ENCODE data around the gene CXCR1.
"Not testable (repeated sequence)": the region's sequence is repeated elsewhere in the genome, so short reads cannot be mapped to it uniquely, and the experiment has no call there.

CXCR1 gene

DNA sequence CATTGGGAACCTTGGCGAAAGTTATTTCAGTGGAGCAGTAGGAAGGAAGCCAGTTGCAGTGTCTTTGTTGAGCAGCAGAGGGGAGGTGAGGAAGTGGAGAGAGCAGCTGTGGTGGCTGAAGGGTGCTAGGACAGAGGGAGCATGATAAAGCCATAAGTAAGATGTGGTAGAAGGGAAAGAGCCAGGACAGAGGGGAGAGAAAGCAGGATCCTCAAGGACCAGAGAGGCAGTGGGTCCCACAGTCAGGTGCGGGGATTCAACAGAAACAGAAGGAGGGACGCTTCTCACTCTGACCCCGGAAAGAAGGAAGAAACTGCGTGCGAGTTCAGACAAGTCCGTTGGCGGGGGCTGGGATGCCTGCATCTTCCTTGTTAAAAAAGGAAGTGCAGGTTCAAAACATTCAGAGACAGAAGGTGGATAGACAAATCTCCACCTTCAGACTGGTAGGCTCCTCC, 41.1 kb downstream of the CXCR1 start, which contains the start of gene CXCR2:
Gene CXCR2 (plus strand): TSS at position 403 of the 455 bp plus-strand sequence. CDS start 8,774 bp downstream, outside the sequence.
- H3K27ac ChIP-seq (ENCODE audit: low read length), result no peak within 1 kb of the TSS
- no peak within 1 kb of the TSS for H3K9ac ChIP-seq (ENCODE audit: low read depth, low read length)
- no peak for DNase-seq
- H3K4me2 ChIP-seq (ENCODE audit: insufficient read depth, low read length), result no peak within 1 kb of the TSS
- H3K9me3 ChIP-seq (ENCODE audit: insufficient read depth, low read length, severe bottlenecking), result no peaks in the 10 kb centered on the region
- H3K27me3 ChIP-seq (ENCODE audit: insufficient read depth, low read length, poor library complexity), result peaks cover 4% of the 10 kb centered on the region
- H2AFZ ChIP-seq (ENCODE audit: low read depth, low read length), result no peak within 1 kb of the TSS
- TF ChIP-seq, protein P1, sequence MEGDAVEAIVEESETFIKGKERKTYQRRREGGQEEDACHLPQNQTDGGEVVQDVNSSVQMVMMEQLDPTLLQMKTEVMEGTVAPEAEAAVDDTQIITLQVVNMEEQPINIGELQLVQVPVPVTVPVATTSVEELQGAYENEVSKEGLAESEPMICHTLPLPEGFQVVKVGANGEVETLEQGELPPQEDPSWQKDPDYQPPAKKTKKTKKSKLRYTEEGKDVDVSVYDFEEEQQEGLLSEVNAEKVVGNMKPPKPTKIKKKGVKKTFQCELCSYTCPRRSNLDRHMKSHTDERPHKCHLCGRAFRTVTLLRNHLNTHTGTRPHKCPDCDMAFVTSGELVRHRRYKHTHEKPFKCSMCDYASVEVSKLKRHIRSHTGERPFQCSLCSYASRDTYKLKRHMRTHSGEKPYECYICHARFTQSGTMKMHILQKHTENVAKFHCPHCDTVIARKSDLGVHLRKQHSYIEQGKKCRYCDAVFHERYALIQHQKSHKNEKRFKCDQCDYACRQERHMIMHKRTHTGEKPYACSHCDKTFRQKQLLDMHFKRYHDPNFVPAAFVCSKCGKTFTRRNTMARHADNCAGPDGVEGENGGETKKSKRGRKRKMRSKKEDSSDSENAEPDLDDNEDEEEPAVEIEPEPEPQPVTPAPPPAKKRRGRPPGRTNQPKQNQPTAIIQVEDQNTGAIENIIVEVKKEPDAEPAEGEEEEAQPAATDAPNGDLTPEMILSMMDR (IDR thresholded peaks at IDR 0.05; ENCODE audit: borderline replicate concordance, extremely low read depth, low read length, poor library complexity, severe bottlenecking), result no peak
- TF ChIP-seq EZH2 (IDR thresholded peaks at IDR 0.05; ENCODE audit: borderline replicate concordance, low read depth, low read length, severe bottlenecking), result no peak
- H3K4me3 ChIP-seq (ENCODE audit: low read depth in 1 of 2, low read length in 2 of 2), result no peak within 1 kb of the TSS
- H4K20me1 ChIP-seq (ENCODE audit: insufficient read depth, low read length), result no peaks in the 10 kb centered on the region
- no peaks in the 10 kb centered on the region for H3K79me2 ChIP-seq (ENCODE audit: insufficient read depth, low read length)
- no peaks in the 10 kb centered on the region for H3K36me3 ChIP-seq (ENCODE audit: insufficient read depth, low read length)
- H3K4me1 ChIP-seq (ENCODE audit: insufficient read depth, low read length), result no peaks in the 10 kb centered on the region
- ATAC-seq (ENCODE audit: insufficient read depth, low read depth), result no peak

- no peak overlapping the region for H3K4me3 ChIP-seq (ENCODE audit: low read depth in 1 of 2, low read length in 2 of 2)
- H3K27me3 ChIP-seq (ENCODE audit: insufficient read depth, low read length, poor library complexity), result peaks cover 4% of the 10 kb centered on the region
- H4K20me1 ChIP-seq (ENCODE audit: insufficient read depth, low read length), result no peaks in the 10 kb centered on the region
- H3K79me2 ChIP-seq (ENCODE audit: insufficient read depth, low read length), result no peaks in the 10 kb centered on the region
- no peak overlapping the region for H3K4me2 ChIP-seq (ENCODE audit: insufficient read depth, low read length)
- no peaks in the 10 kb centered on the region for H3K36me3 ChIP-seq (ENCODE audit: insufficient read depth, low read length)
- no peaks in the 10 kb centered on the region for H3K9me3 ChIP-seq (ENCODE audit: insufficient read depth, low read length, severe bottlenecking)
- no peaks in the 10 kb centered on the region for H3K4me1 ChIP-seq (ENCODE audit: insufficient read depth, low read length)
- no peak overlapping the region for H2AFZ ChIP-seq (ENCODE audit: low read depth, low read length)
- ATAC-seq (ENCODE audit: insufficient read depth, low read depth), result no peak
- no peak overlapping the region for H3K9ac ChIP-seq (ENCODE audit: low read depth, low read length)
- no peak overlapping the region for H3K27ac ChIP-seq (ENCODE audit: low read length)
- no peak for TF ChIP-seq EZH2 (IDR thresholded peaks at IDR 0.05; ENCODE audit: borderline replicate concordance, low read depth, low read length, severe bottlenecking)
- TF ChIP-seq, protein P1 (IDR thresholded peaks at IDR 0.05; ENCODE audit: borderline replicate concordance, extremely low read depth, low read length, poor library complexity, severe bottlenecking), result no peak
- no peak for DNase-seq
These were observed 41.7 kb downstream of the CXCR1 start for GRCh38 chr2:218125095-218125494.

DNA sequence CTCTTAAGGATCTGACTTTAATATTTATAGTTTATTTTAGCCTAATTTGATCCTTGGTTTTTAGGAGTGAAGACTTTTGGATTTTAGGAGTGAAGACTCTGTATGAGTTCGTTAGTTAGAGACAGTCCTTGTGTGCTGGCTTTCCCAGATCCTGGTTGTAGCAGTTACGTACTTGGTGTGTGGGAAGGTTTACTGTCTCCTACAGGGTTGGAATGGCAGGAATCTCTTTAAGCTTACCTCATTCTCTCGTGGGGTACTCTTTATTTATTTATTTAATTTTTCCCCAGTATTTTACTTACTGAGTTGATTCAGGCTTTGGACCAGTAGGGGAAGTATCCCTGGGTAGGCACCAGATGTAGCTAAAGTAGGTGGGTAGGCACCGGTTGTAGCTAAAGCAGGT, 42.8 kb downstream of the CXCR1 start:
- ATAC-seq (ENCODE audit: insufficient read depth, low read depth) (no peak), DNase-seq (no peak)
- Histone ChIP-seq H3K36me3 (ENCODE audit: insufficient read depth, low read length) (no peaks in the 10 kb centered on the region), H3K79me2 (ENCODE audit: insufficient read depth, low read length) (no peaks in the 10 kb centered on the region), H3K27ac (ENCODE audit: low read length) (no peak overlapping the region), H3K9ac (ENCODE audit: low read depth, low read length) (no peak overlapping the region), H4K20me1 (ENCODE audit: insufficient read depth, low read length) (no peaks in the 10 kb centered on the region), H3K4me2 (ENCODE audit: insufficient read depth, low read length) (no peak overlapping the region), H3K4me3 (ENCODE audit: low read depth in 1 of 2, low read length in 2 of 2) (no peak overlapping the region), H3K9me3 (ENCODE audit: insufficient read depth, low read length, severe bottlenecking) (no peaks in the 10 kb centered on the region), H3K4me1 (ENCODE audit: insufficient read depth, low read length) (no peaks in the 10 kb centered on the region), H3K27me3 (ENCODE audit: insufficient read depth, low read length, poor library complexity) (peaks cover 4% of the 10 kb centered on the region), H2AFZ (ENCODE audit: low read depth, low read length) (no peak overlapping the region)
- TF ChIP-seq, protein P1 (IDR thresholded peaks at IDR 0.05; ENCODE audit: borderline replicate concordance, extremely low read depth, low read length, poor library complexity, severe bottlenecking), result no peak
- no peak for TF ChIP-seq EZH2 (IDR thresholded peaks at IDR 0.05; ENCODE audit: borderline replicate concordance, low read depth, low read length, severe bottlenecking)

DNA sequence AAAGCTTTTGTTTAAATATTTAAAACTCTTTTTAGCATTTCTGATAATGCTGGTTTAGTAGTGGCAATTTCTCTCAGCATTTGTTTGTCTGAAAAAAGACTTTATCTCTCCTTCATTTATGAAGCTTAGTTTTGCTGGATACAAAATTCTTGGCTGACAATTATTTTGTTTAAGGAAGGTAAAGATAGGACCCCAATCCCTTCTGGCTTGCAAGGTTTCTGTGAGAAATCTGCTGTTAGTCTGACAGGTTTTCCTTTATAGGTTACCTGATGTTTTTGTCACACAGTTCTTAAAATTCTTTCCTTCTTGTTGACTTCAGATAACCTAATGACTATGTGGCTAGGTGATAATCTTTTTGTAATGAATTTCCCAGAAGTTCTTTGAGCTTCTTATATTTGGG, 44.5 kb downstream of the CXCR1 start:
- not testable (repeated sequence) for H3K4me3 ChIP-seq (ENCODE audit: low read depth in 1 of 2, low read length in 2 of 2); ATAC-seq (ENCODE audit: insufficient read depth, low read depth); H4K20me1 ChIP-seq (ENCODE audit: insufficient read depth, low read length); H3K9ac ChIP-seq (ENCODE audit: low read depth, low read length); H3K36me3 ChIP-seq (ENCODE audit: insufficient read depth, low read length); H3K4me1 ChIP-seq (ENCODE audit: insufficient read depth, low read length); H3K79me2 ChIP-seq (ENCODE audit: insufficient read depth, low read length); DNase-seq; H3K27ac ChIP-seq (ENCODE audit: low read length); H3K4me2 ChIP-seq (ENCODE audit: insufficient read depth, low read length); H2AFZ ChIP-seq (ENCODE audit: low read depth, low read length); H3K27me3 ChIP-seq (ENCODE audit: insufficient read depth, low read length, poor library complexity); H3K9me3 ChIP-seq (ENCODE audit: insufficient read depth, low read length, severe bottlenecking)

DNA sequence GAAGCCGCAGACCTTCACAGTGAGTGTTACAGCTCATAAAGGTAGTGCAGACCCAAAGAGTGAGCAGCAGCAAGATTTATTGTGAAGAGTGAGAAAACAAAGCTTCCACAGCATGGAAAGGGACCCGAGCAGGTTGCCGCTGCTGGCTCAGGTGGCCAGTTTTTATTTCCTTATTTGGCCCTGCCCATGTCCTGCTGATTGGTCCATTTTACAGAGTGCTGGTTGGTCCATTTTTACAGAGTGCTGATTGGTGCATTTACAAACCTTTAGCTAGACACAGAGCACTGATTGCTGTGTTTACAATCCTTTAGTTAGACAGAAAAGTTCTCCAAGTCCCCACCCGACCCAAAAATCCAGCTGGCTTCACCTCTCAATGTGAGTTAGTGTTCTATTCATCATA, 45.0 kb downstream of the CXCR1 start:
- not testable (repeated sequence) for H3K4me2 ChIP-seq (ENCODE audit: insufficient read depth, low read length); H3K36me3 ChIP-seq (ENCODE audit: insufficient read depth, low read length); H3K27ac ChIP-seq (ENCODE audit: low read length); H3K27me3 ChIP-seq (ENCODE audit: insufficient read depth, low read length, poor library complexity); H3K4me1 ChIP-seq (ENCODE audit: insufficient read depth, low read length); ATAC-seq (ENCODE audit: insufficient read depth, low read depth); DNase-seq; H3K4me3 ChIP-seq (ENCODE audit: low read depth in 1 of 2, low read length in 2 of 2); H2AFZ ChIP-seq (ENCODE audit: low read depth, low read length); H3K9ac ChIP-seq (ENCODE audit: low read depth, low read length); H3K79me2 ChIP-seq (ENCODE audit: insufficient read depth, low read length); H4K20me1 ChIP-seq (ENCODE audit: insufficient read depth, low read length); H3K9me3 ChIP-seq (ENCODE audit: insufficient read depth, low read length, severe bottlenecking)

All from DND-41 (cell line).